Measurements from ENCODE around the gene NAAA.
"Not testable (repeated sequence)": the region's sequence is repeated elsewhere in the genome, so short reads cannot be mapped to it uniquely, and the experiment has no call there.

Gene NAAA

GRCh38 chr4:75935628-75936027 lies 5.2 kb downstream of the NAAA start:
- H3K4me3 ChIP-seq (ENCODE audit: low read depth, low read length): no peak overlapping the region
- TF ChIP-seq, protein P1, sequence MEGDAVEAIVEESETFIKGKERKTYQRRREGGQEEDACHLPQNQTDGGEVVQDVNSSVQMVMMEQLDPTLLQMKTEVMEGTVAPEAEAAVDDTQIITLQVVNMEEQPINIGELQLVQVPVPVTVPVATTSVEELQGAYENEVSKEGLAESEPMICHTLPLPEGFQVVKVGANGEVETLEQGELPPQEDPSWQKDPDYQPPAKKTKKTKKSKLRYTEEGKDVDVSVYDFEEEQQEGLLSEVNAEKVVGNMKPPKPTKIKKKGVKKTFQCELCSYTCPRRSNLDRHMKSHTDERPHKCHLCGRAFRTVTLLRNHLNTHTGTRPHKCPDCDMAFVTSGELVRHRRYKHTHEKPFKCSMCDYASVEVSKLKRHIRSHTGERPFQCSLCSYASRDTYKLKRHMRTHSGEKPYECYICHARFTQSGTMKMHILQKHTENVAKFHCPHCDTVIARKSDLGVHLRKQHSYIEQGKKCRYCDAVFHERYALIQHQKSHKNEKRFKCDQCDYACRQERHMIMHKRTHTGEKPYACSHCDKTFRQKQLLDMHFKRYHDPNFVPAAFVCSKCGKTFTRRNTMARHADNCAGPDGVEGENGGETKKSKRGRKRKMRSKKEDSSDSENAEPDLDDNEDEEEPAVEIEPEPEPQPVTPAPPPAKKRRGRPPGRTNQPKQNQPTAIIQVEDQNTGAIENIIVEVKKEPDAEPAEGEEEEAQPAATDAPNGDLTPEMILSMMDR (IDR thresholded peaks at IDR 0.05; ENCODE audit: borderline replicate concordance, insufficient read depth, low read depth, low read length): no peak

DNA sequence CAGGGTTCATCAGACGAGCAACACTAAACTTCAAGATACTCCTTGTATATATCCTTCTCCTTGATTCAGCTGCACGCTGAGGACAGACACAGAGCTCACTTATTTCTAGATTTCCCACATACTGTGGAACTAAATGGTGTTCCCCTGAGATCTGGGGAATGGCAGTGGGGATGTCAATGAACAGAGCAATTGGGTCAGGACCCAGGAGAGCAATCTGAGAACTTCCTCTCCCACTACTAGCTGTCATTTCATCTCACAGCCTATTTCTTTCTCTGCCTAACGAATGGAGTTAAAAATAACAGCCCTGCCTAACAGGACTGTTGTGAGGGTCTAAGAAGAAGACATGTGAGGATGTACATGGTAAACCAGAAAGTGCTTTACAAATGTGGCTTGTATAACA lies 10.7 kb downstream of the NAAA start:
- TF ChIP-seq, protein P1 (IDR thresholded peaks at IDR 0.05; ENCODE audit: borderline replicate concordance, insufficient read depth, low read depth, low read length): no peak
- no peak overlapping the region for H3K4me3 ChIP-seq (ENCODE audit: low read depth, low read length)

- not testable (repeated sequence) for H3K4me3 ChIP-seq (ENCODE audit: low read depth, low read length)
These were observed 15.9 kb downstream of the NAAA start for GRCh38 chr4:75924916-75925315.

- H3K4me3 ChIP-seq (ENCODE audit: low read depth, low read length): no peak overlapping the region
- TF ChIP-seq, protein P1 (IDR thresholded peaks at IDR 0.05; ENCODE audit: borderline replicate concordance, insufficient read depth, low read depth, low read length): no peak
These were observed 16.4 kb downstream of the NAAA start for GRCh38 chr4:75924309-75924827.

DNA sequence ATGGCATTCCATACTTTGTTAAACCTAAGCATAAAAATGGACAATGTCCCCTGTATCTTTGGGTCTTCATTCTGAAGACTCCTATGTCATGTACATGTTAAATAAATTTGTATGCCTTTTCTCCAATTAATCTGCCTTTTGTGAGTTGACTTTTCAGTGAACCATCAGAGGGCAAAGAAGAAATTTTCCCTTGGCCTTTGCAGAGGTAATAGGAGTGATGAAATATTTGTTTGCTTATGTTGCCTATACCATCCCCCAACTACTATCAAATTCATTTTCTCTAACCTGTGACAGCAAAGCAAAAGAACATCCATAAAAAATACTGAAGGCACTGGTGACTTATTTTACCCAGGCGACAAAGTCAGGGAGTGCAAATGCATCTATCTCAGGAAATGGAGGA lies 18.2 kb downstream of the NAAA start:
- H3K4me3 ChIP-seq (ENCODE audit: low read depth, low read length): no peak overlapping the region
- TF ChIP-seq, protein P1 (IDR thresholded peaks at IDR 0.05; ENCODE audit: borderline replicate concordance, insufficient read depth, low read depth, low read length): no peak

DNA sequence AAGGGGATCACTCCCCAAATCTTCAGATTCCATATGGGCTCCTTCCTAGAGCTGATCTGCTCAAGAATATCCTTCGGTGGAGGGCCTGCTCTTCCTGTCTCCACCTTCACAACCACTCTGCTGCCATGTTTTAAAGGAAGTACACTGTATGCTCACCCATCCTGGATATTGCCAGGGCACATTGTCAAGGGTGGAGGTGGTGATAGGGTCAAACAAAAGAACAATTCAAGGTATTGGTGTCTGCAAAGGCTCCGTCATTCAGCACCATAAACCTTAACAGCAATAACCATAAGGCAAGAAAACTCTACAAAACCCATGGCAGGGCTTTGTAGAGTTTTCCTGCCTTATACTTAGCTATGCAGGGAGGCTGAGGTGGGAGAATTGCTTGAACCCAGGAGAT lies 18.9 kb downstream of the NAAA start:
- TF ChIP-seq, protein P1 (IDR thresholded peaks at IDR 0.05; ENCODE audit: borderline replicate concordance, insufficient read depth, low read depth, low read length): no peak
- H3K4me3 ChIP-seq (ENCODE audit: low read depth, low read length): no peak overlapping the region

GRCh38 chr4:75920327-75920726 lies 20.5 kb downstream of the NAAA start:
- TF ChIP-seq, protein P1 (IDR thresholded peaks at IDR 0.05; ENCODE audit: borderline replicate concordance, insufficient read depth, low read depth, low read length): no peak
- H3K4me3 ChIP-seq (ENCODE audit: low read depth, low read length): no peak overlapping the region

GRCh38 chr4:75919920-75920319 lies 20.9 kb downstream of the NAAA start:
- no peak overlapping the region for H3K4me3 ChIP-seq (ENCODE audit: low read depth, low read length)
- TF ChIP-seq, protein P1 (IDR thresholded peaks at IDR 0.05; ENCODE audit: borderline replicate concordance, insufficient read depth, low read depth, low read length): no peak

Measured in GM12875 (cell line).